Measurements from ENCODE around the gene RABEPK.
A peak's percentile ranks its signal among the peaks of the same experiment; 100 is the strongest.

GRCh38 chr9:125189361-125190289, 10.7 kb upstream of the RABEPK start, which contains the start of gene PPP6C:
- no peak for TF ChIP-seq EP300 (IDR thresholded peaks at IDR 0.05)
- TF ChIP-seq, protein P1, sequence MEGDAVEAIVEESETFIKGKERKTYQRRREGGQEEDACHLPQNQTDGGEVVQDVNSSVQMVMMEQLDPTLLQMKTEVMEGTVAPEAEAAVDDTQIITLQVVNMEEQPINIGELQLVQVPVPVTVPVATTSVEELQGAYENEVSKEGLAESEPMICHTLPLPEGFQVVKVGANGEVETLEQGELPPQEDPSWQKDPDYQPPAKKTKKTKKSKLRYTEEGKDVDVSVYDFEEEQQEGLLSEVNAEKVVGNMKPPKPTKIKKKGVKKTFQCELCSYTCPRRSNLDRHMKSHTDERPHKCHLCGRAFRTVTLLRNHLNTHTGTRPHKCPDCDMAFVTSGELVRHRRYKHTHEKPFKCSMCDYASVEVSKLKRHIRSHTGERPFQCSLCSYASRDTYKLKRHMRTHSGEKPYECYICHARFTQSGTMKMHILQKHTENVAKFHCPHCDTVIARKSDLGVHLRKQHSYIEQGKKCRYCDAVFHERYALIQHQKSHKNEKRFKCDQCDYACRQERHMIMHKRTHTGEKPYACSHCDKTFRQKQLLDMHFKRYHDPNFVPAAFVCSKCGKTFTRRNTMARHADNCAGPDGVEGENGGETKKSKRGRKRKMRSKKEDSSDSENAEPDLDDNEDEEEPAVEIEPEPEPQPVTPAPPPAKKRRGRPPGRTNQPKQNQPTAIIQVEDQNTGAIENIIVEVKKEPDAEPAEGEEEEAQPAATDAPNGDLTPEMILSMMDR (IDR thresholded peaks at IDR 0.05), result peak; percentile 56 to 80

Data from suprapubic skin (tissue), 3 donors.